ENCODE data around the gene MTHFD1L. TPM values are rescaled to one million over a fixed set of nuclear protein-coding genes. Genes with fewer than 3 reads are reported as not detected.

MTHFD1L gene
- total and polyA plus RNA-seq, 11 donors = 1.1 to 13.2 (median 4.2) TPM

GRCh38 chr6:150929416-150929815 lies 63.9 kb downstream of the MTHFD1L start:
- WGBS, 4 donors = 56 to 84% (median 69%) methylated on average over 2 of the region's 2 CpGs
- Histone ChIP-seq H3K4me1 (peaks cover 0 to 20% (median 0%) of the 10 kb centered on the region in 12 donors), H3K4me3 (no peak overlapping the region), H3K36me3 (no peaks in the 10 kb centered on the region), H3K9me3 (no peaks in the 10 kb centered on the region), H3K27me3 (no peaks in the 10 kb centered on the region), H3K27ac (peak overlapping the region in 1 of 12 donors; percentile 8)
- DNase-seq (no peak), ATAC-seq (no peak)
- no peak for TF ChIP-seq CTCF (IDR thresholded peaks at IDR 0.05)
- no peak for TF ChIP-seq POLR2A (IDR thresholded peaks at IDR 0.05)
- intact Hi-C loops (cut with DNase I) = no loop called here

- H3K4me1 ChIP-seq = peaks cover 0 to 15% (median 0%) of the 10 kb centered on the region in 12 donors
- H3K9me3 ChIP-seq = no peaks in the 10 kb centered on the region
- no peak for TF ChIP-seq CTCF (IDR thresholded peaks at IDR 0.05)
- TF ChIP-seq POLR2A (IDR thresholded peaks at IDR 0.05) = no peak
- 81 to 88% (median 85%) methylated on average over 1 of the region's 1 CpG for WGBS, 4 donors
- ATAC-seq (peak in 1 of 4 donors; percentile 24), DNase-seq (no peak)
- no peaks in the 10 kb centered on the region for H3K36me3 ChIP-seq
- H3K27me3 ChIP-seq = no peaks in the 10 kb centered on the region
- peak overlapping the region in 2 of 12 donors; percentile 24 to 61 for H3K27ac ChIP-seq
- no peak overlapping the region for H3K4me3 ChIP-seq
- intact Hi-C loops (cut with DNase I) = no loop called here
Observed at GRCh38 chr6:150930841-150931240, 65.3 kb downstream of the MTHFD1L start.

DNA sequence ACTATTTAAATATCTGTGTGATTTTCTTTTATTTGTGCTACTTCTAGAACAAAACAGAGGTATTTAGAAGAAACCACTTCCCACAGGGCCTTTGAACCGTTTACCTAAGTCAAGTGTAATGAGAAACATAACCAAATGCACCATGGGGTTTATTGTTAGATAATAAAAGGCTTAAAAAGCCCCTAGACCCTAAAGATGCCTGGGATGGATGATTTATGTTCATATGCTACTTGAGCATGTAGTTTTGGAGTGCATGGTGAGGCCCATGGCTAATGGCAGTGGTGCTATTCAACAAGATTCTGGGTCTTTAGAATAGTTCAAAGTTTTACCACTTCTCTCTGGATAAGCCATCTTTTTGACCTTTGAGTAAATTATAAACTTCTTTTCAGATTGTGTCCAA lies 65.9 kb downstream of the MTHFD1L start:
- ATAC-seq = no peak
- no peaks in the 10 kb centered on the region for H3K27me3 ChIP-seq
- no peaks in the 10 kb centered on the region for H3K9me3 ChIP-seq
- no peak overlapping the region for H3K4me3 ChIP-seq
- no peaks in the 10 kb centered on the region for H3K36me3 ChIP-seq
- H3K27ac ChIP-seq = peak overlapping the region in 4 of 12 donors; percentile 24 to 61 (median 48)
- intact Hi-C loops (cut with DNase I) = no loop called here
- H3K4me1 ChIP-seq = peaks cover 0 to 15% (median 0%) of the 10 kb centered on the region in 12 donors
- 72 to 87% (median 81%) methylated on average over 1 of the region's 1 CpG for WGBS, 4 donors
- DNase-seq = no peak
- TF ChIP-seq CTCF (IDR thresholded peaks at IDR 0.05) (no peak), POLR2A (IDR thresholded peaks at IDR 0.05) (no peak)

DNA sequence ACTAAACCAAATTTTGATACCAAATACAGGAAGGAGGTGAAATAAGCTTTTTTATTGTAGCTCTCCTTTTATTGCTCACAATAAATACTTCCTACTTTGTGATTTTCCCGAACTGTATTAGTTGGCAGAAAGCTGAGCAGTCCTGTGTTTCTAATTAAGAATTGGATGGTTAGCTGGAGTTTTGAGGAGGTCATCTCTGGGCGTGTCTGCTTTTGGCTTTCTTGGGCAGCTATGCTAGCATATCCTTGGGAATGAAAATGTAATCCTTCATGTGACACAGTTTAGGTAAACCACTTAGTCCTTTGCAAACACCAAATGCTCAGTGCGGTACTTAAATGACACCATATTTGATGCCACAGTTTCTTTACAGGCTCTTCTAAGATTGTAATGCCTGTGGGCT lies 67.5 kb downstream of the MTHFD1L start:
- peaks cover 0 to 6% (median 0%) of the 10 kb centered on the region in 9 donors for H3K36me3 ChIP-seq
- TF ChIP-seq POLR2A (IDR thresholded peaks at IDR 0.05) (no peak), CTCF (IDR thresholded peaks at IDR 0.05) (no peak)
- H3K9me3 ChIP-seq = no peaks in the 10 kb centered on the region
- H3K4me3 ChIP-seq = no peak overlapping the region
- WGBS, 4 donors = 49 to 66% (median 64%) methylated on average over 3 of the region's 3 CpGs
- intact Hi-C loops (cut with DNase I) = no loop called here
- H3K27me3 ChIP-seq = no peaks in the 10 kb centered on the region
- DNase-seq = no peak
- peaks cover 0 to 15% (median 0%) of the 10 kb centered on the region in 12 donors for H3K4me1 ChIP-seq
- peak in 3 of 4 donors; percentile 36 to 56 (median 45) for ATAC-seq
- peak overlapping the region in 2 of 12 donors; percentile 10 to 14 for H3K27ac ChIP-seq
